ENCODE data around the gene RS1.

DNA sequence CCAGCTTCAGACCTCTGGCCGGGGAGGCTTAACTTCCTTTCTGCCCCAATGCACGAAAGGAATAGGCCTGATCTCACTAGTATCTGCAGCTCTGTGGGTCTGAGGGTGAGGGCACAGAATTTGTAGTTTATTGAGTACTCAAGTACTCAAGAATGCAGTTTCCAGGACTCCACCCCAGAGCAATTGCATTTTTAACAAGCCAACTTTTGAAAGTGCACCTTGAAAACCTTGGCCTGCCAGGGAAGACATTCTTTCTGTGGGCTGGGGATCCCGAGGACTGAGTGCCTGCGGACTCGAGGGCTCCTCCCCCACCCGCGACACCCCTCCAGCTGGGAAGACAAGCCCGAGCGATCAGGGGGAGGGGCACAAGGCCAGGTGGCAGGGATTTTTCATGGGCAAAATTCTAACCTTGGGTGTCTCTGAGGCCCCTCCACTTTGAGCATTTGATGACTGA lies 22.4 kb downstream of the RS1 start:
- no peak for TF ChIP-seq EZH2 (IDR thresholded peaks at IDR 0.05; ENCODE audit: low read length, unreplicated experiment)
- TF ChIP-seq, protein P1, sequence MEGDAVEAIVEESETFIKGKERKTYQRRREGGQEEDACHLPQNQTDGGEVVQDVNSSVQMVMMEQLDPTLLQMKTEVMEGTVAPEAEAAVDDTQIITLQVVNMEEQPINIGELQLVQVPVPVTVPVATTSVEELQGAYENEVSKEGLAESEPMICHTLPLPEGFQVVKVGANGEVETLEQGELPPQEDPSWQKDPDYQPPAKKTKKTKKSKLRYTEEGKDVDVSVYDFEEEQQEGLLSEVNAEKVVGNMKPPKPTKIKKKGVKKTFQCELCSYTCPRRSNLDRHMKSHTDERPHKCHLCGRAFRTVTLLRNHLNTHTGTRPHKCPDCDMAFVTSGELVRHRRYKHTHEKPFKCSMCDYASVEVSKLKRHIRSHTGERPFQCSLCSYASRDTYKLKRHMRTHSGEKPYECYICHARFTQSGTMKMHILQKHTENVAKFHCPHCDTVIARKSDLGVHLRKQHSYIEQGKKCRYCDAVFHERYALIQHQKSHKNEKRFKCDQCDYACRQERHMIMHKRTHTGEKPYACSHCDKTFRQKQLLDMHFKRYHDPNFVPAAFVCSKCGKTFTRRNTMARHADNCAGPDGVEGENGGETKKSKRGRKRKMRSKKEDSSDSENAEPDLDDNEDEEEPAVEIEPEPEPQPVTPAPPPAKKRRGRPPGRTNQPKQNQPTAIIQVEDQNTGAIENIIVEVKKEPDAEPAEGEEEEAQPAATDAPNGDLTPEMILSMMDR (conservative IDR thresholded peaks at IDR 0.05; ENCODE audit: low read depth, low read length) = no peak

Measured in PC-3 (cell line).